PC-9 (cell line): ENCODE data around the gene GABRB1. TPM values are rescaled to one million over a fixed set of nuclear protein-coding genes. Genes with fewer than 3 reads are reported as not detected.

ENCODE experiments used
- BruUV-seq: library from RNA; stranded (reverse); fragments of 400-500 nt; replicated peaks from 2 replicates; lab custom pipeline; 2021; lab: Mats Ljungman, UMichigan
- CTCF ChIA-PET: fragments of 300-600 bp; sonication (Branson Sonifier 250); formaldehyde crosslinking; loops from one replicate; lab custom pipeline; 2022; ENCODE audit warnings: antibody characterized with exemption; lab: Charles Lee
- POLR2A ChIA-PET: fragments of 300-600 bp; sonication (Branson Sonifier 250); formaldehyde crosslinking; loops from one replicate; lab custom pipeline; 2022; ENCODE audit warnings: antibody characterized with exemption; ENCODE audit not compliant: unreplicated experiment; lab: Charles Lee
- DNase-seq, 2 experiments: peaks; one replicate each; pipeline versions ENCODE4 v3.0.0 to v3.0.0-alpha.2; 2015 to 2022; ENCODE audit warnings: mixed read lengths in 1 of 2
- H2AFZ ChIP-seq: fragments of 200-600 bp; sonication (generic); 2 replicates; pipeline ENCODE4 v1.8.1; 2017; ENCODE audit warnings: antibody characterized with exemption
- H3F3A ChIP-seq: fragments of 200-600 bp; sonication (generic); 2 replicates; pipeline ENCODE4 v1.8.1; 2017; ENCODE audit warnings: antibody characterized with exemption, mild to moderate bottlenecking, low read depth; ENCODE audit not compliant: insufficient read depth
- H3K27ac ChIP-seq: fragments of 200-600 bp; sonication (generic); 2 replicates; pipeline ENCODE4 v1.6.1; 2016; ENCODE audit warnings: mixed run types
- H3K27me3 ChIP-seq: fragments of 200-600 bp; sonication (generic); 2 replicates; pipeline ENCODE4 v1.6.1; 2016; ENCODE audit warnings: low read depth, mixed run types; ENCODE audit not compliant: insufficient read depth
- H3K36me3 ChIP-seq: fragments of 200-600 bp; sonication (generic); 2 replicates; pipeline ENCODE4 v1.6.1; 2016; ENCODE audit warnings: low read depth, mixed run types
- H3K4me1 ChIP-seq: fragments of 200-600 bp; sonication (generic); replicated peaks from 2 replicates; pipeline ENCODE4 v1.6.1; 2016; ENCODE audit warnings: mixed run types; ENCODE audit not compliant: insufficient read depth
- H3K4me2 ChIP-seq: fragments of 200-600 bp; sonication (generic); 2 replicates; pipeline ENCODE4 v1.6.1; 2017; ENCODE audit warnings: mixed run types
- H3K4me3 ChIP-seq: fragments of 200-600 bp; sonication (generic); 2 replicates; pipeline ENCODE4 v1.6.1; 2016; ENCODE audit warnings: mixed run types
- H3K79me2 ChIP-seq: fragments of 200-600 bp; sonication (generic); 2 replicates; pipeline ENCODE4 v1.6.1; 2017; ENCODE audit warnings: low read depth, mixed run types
- H3K9me2 ChIP-seq: fragments of 200-600 bp; sonication (generic); 2 replicates; pipeline ENCODE4 v1.8.1; 2017; ENCODE audit warnings: mild to moderate bottlenecking; ENCODE audit not compliant: insufficient read depth
- H3K9me3 ChIP-seq: fragments of 200-600 bp; sonication (generic); 2 replicates; pipeline ENCODE4 v1.8.1; 2016; ENCODE audit warnings: low read depth; ENCODE audit not compliant: insufficient read depth
- H4K20me1 ChIP-seq: fragments of 200-600 bp; sonication (generic); 2 replicates; pipeline ENCODE4 v1.8.1; 2017; ENCODE audit not compliant: insufficient read depth
- CTCF ChIP-seq: fragments of 200-600 bp; sonication (generic); conservative IDR thresholded peaks from 2 replicates; pipeline ENCODE4 v1.6.1; 2017; ENCODE audit warnings: mixed run types, antibody characterized with exemption, mild to moderate bottlenecking, moderate library complexity
- EZH2 ChIP-seq: fragments of 200-600 bp; sonication (generic); IDR thresholded peaks from 2 replicates; pipeline ENCODE4 v1.8.0; 2017; ENCODE audit warnings: antibody characterized with exemption, low read depth
- intact Hi-C: fragments of 100-400 bp; cut with micrococcal nuclease; formaldehyde crosslinking; loops from one replicate; pipeline ENCODE4 v1.10.0; 2022; ENCODE audit not compliant: unreplicated experiment
- total RNA-seq: library from RNA; stranded (reverse); gene quantifications from 2 replicates; pipeline ENCODE4 v1.2.3, GENCODE V29; 2021

Gene GABRB1
- total RNA-seq, 1 experiment from 2014 or later = not detected

- Histone ChIP-seq H3K79me2 (no peaks in the 10 kb centered on the region), H3K4me1 (no peaks in the 10 kb centered on the region), H3K4me2 (no peak overlapping the region), H3K27ac (no peak overlapping the region), H3F3A (no peaks in the 10 kb centered on the region), H3K4me3 (no peak overlapping the region), H3K9me2 (no peaks in the 10 kb centered on the region), H3K36me3 (no peaks in the 10 kb centered on the region), H3K27me3 (no peaks in the 10 kb centered on the region), H3K9me3 (no peaks in the 10 kb centered on the region), H4K20me1 (no peaks in the 10 kb centered on the region), H2AFZ (no peak overlapping the region)
- ChIA-PET CTCF (no interaction called here), POLR2A (no interaction called here)
- TF ChIP-seq EZH2 (no peak), CTCF (no peak)
- intact Hi-C loops = no loop called here
- DNase-seq = no peak
- no TSS peak for BruUV-seq
Observed at GRCh38 chr4:47342796-47343195, 311.4 kb downstream of the GABRB1 start.

- H3K4me1 ChIP-seq = no peaks in the 10 kb centered on the region
- CTCF ChIA-PET = no interaction called here
- intact Hi-C loops = no loop called here
- no peak overlapping the region for H3K27ac ChIP-seq
- no peaks in the 10 kb centered on the region for H4K20me1 ChIP-seq
- no peaks in the 10 kb centered on the region for H3F3A ChIP-seq
- no peaks in the 10 kb centered on the region for H3K9me2 ChIP-seq
- POLR2A ChIA-PET = no interaction called here
- H3K79me2 ChIP-seq = no peaks in the 10 kb centered on the region
- no peak for DNase-seq
- no peaks in the 10 kb centered on the region for H3K36me3 ChIP-seq
- no peak overlapping the region for H3K4me3 ChIP-seq
- no peak for TF ChIP-seq EZH2
- no peak for TF ChIP-seq CTCF
- H3K9me3 ChIP-seq = no peaks in the 10 kb centered on the region
- no peak overlapping the region for H2AFZ ChIP-seq
- no TSS peak for BruUV-seq
- H3K4me2 ChIP-seq = no peak overlapping the region
- H3K27me3 ChIP-seq = no peaks in the 10 kb centered on the region
Observed at GRCh38 chr4:47349326-47349725, 318.0 kb downstream of the GABRB1 start.

- Histone ChIP-seq H3K27ac (no peak overlapping the region), H3K79me2 (no peaks in the 10 kb centered on the region), H3K27me3 (no peaks in the 10 kb centered on the region), H3F3A (no peaks in the 10 kb centered on the region), H3K4me3 (no peak overlapping the region), H3K4me2 (no peak overlapping the region), H3K9me3 (no peaks in the 10 kb centered on the region), H3K9me2 (no peaks in the 10 kb centered on the region), H3K36me3 (no peaks in the 10 kb centered on the region), H2AFZ (no peak overlapping the region), H4K20me1 (no peaks in the 10 kb centered on the region), H3K4me1 (no peaks in the 10 kb centered on the region)
- DNase-seq = no peak
- TF ChIP-seq EZH2 = no peak
- TF ChIP-seq CTCF = no peak
- intact Hi-C loops = no loop called here
- ChIA-PET CTCF (no interaction called here), POLR2A (no interaction called here)
- BruUV-seq = no TSS peak
Observed at GRCh38 chr4:47355568-47355967, 324.2 kb downstream of the GABRB1 start.
